Small intestine (tissue), 16 donors: ENCODE data around the gene RNF126. TPM values are rescaled to one million over a fixed set of nuclear protein-coding genes. Genes with fewer than 3 reads are reported as not detected.

Experiments used
- DNase-seq, 2 donors: peaks; one replicate each; pipeline versions ENCODE4 v3.0.0 to v3.0.0-alpha.2; 2013
- FAIRE-seq: peaks from 2 replicates; lab custom pipeline; 2012; peaks lifted over from hg19 to GRCh38; lab: Jason Lieb, UNC
- H3K27ac ChIP-seq, 3 donors: one replicate each; pipeline ENCODE4 v1.5.1; 2013; ENCODE audit warnings: low read length in 2 of 3, mild to moderate bottlenecking in 2 of 3, control low read depth in 1 of 3, inconsistent platforms in 1 of 3, low read depth in 1 of 3, moderate library complexity in 1 of 3
- H3K27me3 ChIP-seq, 3 donors: one replicate each; pipeline ENCODE4 v1.6.1; 2013; ENCODE audit warnings: low read length in 3 of 3, inconsistent platforms in 1 of 3; ENCODE audit not compliant: control insufficient read depth in 3 of 3, insufficient read depth in 3 of 3
- H3K36me3 ChIP-seq, 3 donors: one replicate each; pipeline ENCODE4 v1.6.1; 2013; ENCODE audit warnings: low read length in 3 of 3, inconsistent platforms in 1 of 3, low read depth in 1 of 3, mild to moderate bottlenecking in 1 of 3, moderate library complexity in 1 of 3; ENCODE audit not compliant: control insufficient read depth in 3 of 3, insufficient read depth in 2 of 3
- H3K4me1 ChIP-seq, 3 donors: one replicate each; pipeline ENCODE4 v1.6.1; 2013; ENCODE audit warnings: low read length in 2 of 3, inconsistent platforms in 1 of 3, low read depth in 1 of 3, mild to moderate bottlenecking in 1 of 3, moderate library complexity in 1 of 3; ENCODE audit not compliant: control insufficient read depth in 3 of 3, insufficient read depth in 2 of 3
- H3K4me3 ChIP-seq, 3 donors: one replicate each; pipeline ENCODE4 v1.5.1; 2013; ENCODE audit warnings: low read length in 3 of 3, control low read depth in 1 of 3, inconsistent platforms in 1 of 3, low read depth in 1 of 3, mild to moderate bottlenecking in 1 of 3, moderate library complexity in 1 of 3
- H3K9me3 ChIP-seq, 2 donors: one replicate each; pipeline ENCODE4 v1.6.1; 2013; ENCODE audit warnings: low read depth in 1 of 2, low read length in 1 of 2; ENCODE audit not compliant: control insufficient read depth in 2 of 2, insufficient read depth in 1 of 2
- WGBS, 3 donors: extraction: QIAGEN DNeasy Blood & Tissue Kit; methylation state at CpG; one replicate each; pipeline ENCODE4 v1.1.7; 2013; 5-methylcytosine and 5-hydroxymethylcytosine counted together
- long read RNA-seq, 10 donors: transcript quantifications; one replicate each; lab custom pipeline, GENCODE V29; 2026
- polyA plus RNA-seq, 4 donors: library from polyadenylated mRNA; stranded (reverse) in 3 of 4; unstranded in 1 of 4; fragments of 200-250 nt in 3 of 4; fragments of 120-200 nt in 1 of 4; gene quantifications; one replicate each; pipeline versions ENCODE4 v1.2.1 to v1.2.3, GENCODE V29; 2013
- donor health status: healthy with polysubstance abuse.
- donor health status: control.
- donor health status: control.
- donor health status: Bipolar disorder and iron deficiency.
- donor health status: healthy.

The RNF126 gene
- polyA plus RNA-seq: 10 to 100 TPM; 39.2 to 60.2 (median 55.4) TPM
- long read RNA-seq, donor 1: 0 reads
- long read RNA-seq, donor 2, transcript RNF126-201 (9 exons, 1,694 nt): major isoform, 6 of 6 reads
- long read RNA-seq, donor 2, partial matches to known transcripts: 0 of 6 reads
- long read RNA-seq, donor 2, other reads (novel, unspliced or antisense): 0 of 6 reads
- long read RNA-seq, donor 3, transcript RNF126-201 (9 exons, 1,694 nt): major isoform, 11 of 13 reads
- long read RNA-seq, donor 3, partial matches to known transcripts: 0 of 13 reads
- long read RNA-seq, donor 3, other reads (novel, unspliced or antisense): 0 of 13 reads
- long read RNA-seq, donor 4, partial matches to known transcripts: 0 of 1 reads
- long read RNA-seq, donor 4, other reads (novel, unspliced or antisense): 0 of 1 reads
- long read RNA-seq, donor 5, partial matches to known transcripts: 0 of 1 reads
- long read RNA-seq, donor 5, other reads (novel, unspliced or antisense): 0 of 1 reads
- long read RNA-seq, donor 6, transcript RNF126-201 (9 exons, 1,694 nt): major isoform, 11 of 12 reads
- long read RNA-seq, donor 6, partial matches to known transcripts: 0 of 12 reads
- long read RNA-seq, donor 6, other reads (novel, unspliced or antisense): 0 of 12 reads
- long read RNA-seq, donor 7, transcript RNF126-201 (9 exons, 1,694 nt): major isoform, 21 of 21 reads
- long read RNA-seq, donor 7, partial matches to known transcripts: 0 of 21 reads
- long read RNA-seq, donor 7, other reads (novel, unspliced or antisense): 0 of 21 reads
- long read RNA-seq, donor 8, partial matches to known transcripts: 0 of 1 reads
- long read RNA-seq, donor 8, other reads (novel, unspliced or antisense): 0 of 1 reads
- long read RNA-seq, donor 9, transcript RNF126-201 (9 exons, 1,694 nt): major isoform, 5 of 6 reads
- long read RNA-seq, donor 9, partial matches to known transcripts: 0 of 6 reads
- long read RNA-seq, donor 9, other reads (novel, unspliced or antisense): 0 of 6 reads
- long read RNA-seq, donor 10, transcript RNF126-201 (9 exons, 1,694 nt): major isoform, 10 of 11 reads
- long read RNA-seq, donor 10, partial matches to known transcripts: 0 of 11 reads
- long read RNA-seq, donor 10, other reads (novel, unspliced or antisense): 0 of 11 reads

- Histone ChIP-seq H3K36me3 (peaks cover 0 to 27% (median 2%) of the 10 kb centered on the region in 3 donors), H3K4me3 (peak within 1 kb of the TSS; percentile 64 to 100 (median 95)), H3K27me3 (no peaks in the 10 kb centered on the region), H3K4me1 (peaks cover 10 to 56% (median 15%) of the 10 kb centered on the region in 3 donors), H3K27ac (peak within 1 kb of the TSS; percentile 92 to 97 (median 96)), H3K9me3 (peaks cover 0 to 12% of the 10 kb centered on the region in 2 donors)
- FAIRE-seq: no peak
- 1% methylated on average over 26 to 97 of the region's 97 CpGs for WGBS, 3 donors
- DNase-seq: peak; percentile 89 to 95
Measured at GRCh38 chr19:662962-663681, at the start of gene RNF126. Gene RNF126, minus strand, starts transcription at chr19:663214. Its CDS starts 93 bp downstream, at chr19:663121.

- FAIRE-seq (no peak), DNase-seq (no peak)
- H3K4me1 ChIP-seq: peaks cover 0 to 16% (median 0%) of the 10 kb centered on the region in 3 donors
- H3K27ac ChIP-seq: peak overlapping the region in 1 of 3 donors; percentile 18
- WGBS, 3 donors: 80 to 81% (median 80%) methylated on average over 8 of the region's 8 CpGs
- peaks cover 8 to 10% (median 9%) of the 10 kb centered on the region in 3 donors for H3K27me3 ChIP-seq
- H3K4me3 ChIP-seq: no peak overlapping the region
- peaks cover 0 to 19% of the 10 kb centered on the region in 2 donors for H3K9me3 ChIP-seq
- peaks cover 0 to 15% (median 0%) of the 10 kb centered on the region in 3 donors for H3K36me3 ChIP-seq
Measured at GRCh38 chr19:711254-711653, 48.2 kb upstream of the RNF126 start.

GRCh38 chr19:710767-711166, 47.8 kb upstream of the RNF126 start:
- Histone ChIP-seq H3K27me3 (peaks cover 8 to 10% (median 9%) of the 10 kb centered on the region in 3 donors), H3K4me3 (no peak overlapping the region), H3K27ac (peak overlapping the region in 1 of 3 donors; percentile 18), H3K4me1 (peaks cover 0 to 16% (median 0%) of the 10 kb centered on the region in 3 donors), H3K36me3 (peaks cover 0 to 14% (median 0%) of the 10 kb centered on the region in 3 donors), H3K9me3 (peaks cover 0 to 18% of the 10 kb centered on the region in 2 donors)
- no peak for FAIRE-seq
- no peak for DNase-seq
- 71 to 73% (median 73%) methylated on average over 21 of the region's 21 CpGs for WGBS, 3 donors

GRCh38 chr19:709965-710571, 47.1 kb upstream of the RNF126 start:
- FAIRE-seq (no peak), DNase-seq (peak in 1 of 2 donors; percentile 40)
- peaks cover 0 to 10% (median 0%) of the 10 kb centered on the region in 3 donors for H3K36me3 ChIP-seq
- H3K4me1 ChIP-seq: peaks cover 0 to 16% (median 0%) of the 10 kb centered on the region in 3 donors
- peaks cover 8 to 10% (median 9%) of the 10 kb centered on the region in 3 donors for H3K27me3 ChIP-seq
- WGBS, 3 donors: 17 to 35% (median 28%) methylated on average over 23 to 27 of the region's 27 CpGs
- H3K9me3 ChIP-seq: peaks cover 0 to 11% of the 10 kb centered on the region in 2 donors
- peak overlapping the region in 1 of 3 donors; percentile 62 for H3K4me3 ChIP-seq
- peak overlapping the region in 2 of 3 donors; percentile 28 to 38 for H3K27ac ChIP-seq

GRCh38 chr19:709196-709964, 46.4 kb upstream of the RNF126 start:
- FAIRE-seq (no peak), DNase-seq (peak in 1 of 2 donors; percentile 42)
- WGBS, 3 donors: 4 to 9% (median 7%) methylated on average over 45 to 78 of the region's 78 CpGs
- Histone ChIP-seq H3K27me3 (peaks cover 8 to 10% (median 9%) of the 10 kb centered on the region in 3 donors), H3K36me3 (peaks cover 0 to 5% (median 0%) of the 10 kb centered on the region in 3 donors), H3K9me3 (peaks cover 0 to 11% of the 10 kb centered on the region in 2 donors), H3K27ac (peak overlapping the region in 2 of 3 donors; percentile 24 to 28), H3K4me1 (peaks cover 0 to 20% (median 0%) of the 10 kb centered on the region in 3 donors), H3K4me3 (peak overlapping the region; percentile 36 to 62 (median 44))

GRCh38 chr19:708154-709143, 45.4 kb upstream of the RNF126 start, which contains the start of gene PALM:
Gene PALM, plus strand, starts transcription at chr19:708935. Its CDS starts 212 bp downstream, at chr19:709147.
- peak in 1 of 2 donors; percentile 63 for DNase-seq
- peaks cover 8 to 10% (median 9%) of the 10 kb centered on the region in 3 donors for H3K27me3 ChIP-seq
- H3K36me3 ChIP-seq: peaks cover 0 to 5% (median 0%) of the 10 kb centered on the region in 3 donors
- H3K4me1 ChIP-seq: peaks cover 0 to 23% (median 0%) of the 10 kb centered on the region in 3 donors
- 9 to 28% (median 13%) methylated on average over 26 to 83 of the region's 93 CpGs for WGBS, 3 donors
- no peak for FAIRE-seq
- peak within 1 kb of the TSS; percentile 36 to 63 (median 44) for H3K4me3 ChIP-seq
- peak within 1 kb of the TSS in 2 of 3 donors; percentile 24 to 42 for H3K27ac ChIP-seq
- peaks cover 0 to 11% of the 10 kb centered on the region in 2 donors for H3K9me3 ChIP-seq
